IMR-90 (cell line): Measurements from ENCODE around the gene ITPR3. TPM values are rescaled to one million over a fixed set of nuclear protein-coding genes. Genes with fewer than 3 reads are reported as not detected.

Experiments used
- ATAC-seq: fragments of 200-7000 bp; cut with Tn5 transposase; 2 replicates; pipeline ENCODE4 v1.9.1; 2020; ENCODE audit warnings: low read depth, mild to moderate bottlenecking, moderate library complexity
- BruUV-seq: library from RNA; stranded (reverse); fragments of 400-500 nt; replicated peaks from 2 replicates; lab custom pipeline; 2021; lab: Mats Ljungman, UMichigan
- CTCF ChIA-PET: fragments of 300-600 bp; formaldehyde crosslinking; extraction: SDS; loops from one replicate; lab custom pipeline; 2021; ENCODE audit warnings: antibody characterized with exemption; lab: Yijun Ruan, JAX
- POLR2A ChIA-PET: fragments of 300-600 bp; sonication (Branson Sonifier 250); formaldehyde crosslinking; loops from one replicate; lab custom pipeline; 2022; ENCODE audit warnings: antibody characterized with exemption; ENCODE audit not compliant: unreplicated experiment; lab: Charles Lee
- DNase-seq: peaks from one replicate; pipeline ENCODE4 v3.0.0; 2013
- H2AFZ ChIP-seq: replicated peaks from 2 replicates; pipeline ENCODE3; 2013; ENCODE audit warnings: low read length, mild to moderate bottlenecking; ENCODE audit not compliant: poor library complexity
- H2AK5ac ChIP-seq: 2 replicates; pipeline ENCODE4 v1.6.1; 2013; ENCODE audit warnings: low read depth, low read length, inconsistent platforms
- H2AK9ac ChIP-seq: replicated peaks from 2 replicates; pipeline ENCODE3; 2013; ENCODE audit warnings: mild to moderate bottlenecking, low read depth, low read length, moderate library complexity; ENCODE audit not compliant: poor library complexity
- H2BK120ac ChIP-seq: 2 replicates; pipeline ENCODE4 v1.6.1; 2013; ENCODE audit warnings: low read depth, low read length, inconsistent platforms
- H2BK15ac ChIP-seq: 3 replicates; pipeline ENCODE4 v1.6.1; 2013; ENCODE audit warnings: low read depth, low read length, inconsistent platforms
- H2BK20ac ChIP-seq: 2 replicates; pipeline ENCODE4 v1.6.1; 2013; ENCODE audit warnings: low read depth, mild to moderate bottlenecking, inconsistent platforms, low read length, moderate library complexity
- H2BK5ac ChIP-seq: 2 replicates; pipeline ENCODE4 v1.6.1; 2013; ENCODE audit warnings: mild to moderate bottlenecking, low read depth, low read length, inconsistent platforms; ENCODE audit not compliant: poor library complexity, severe bottlenecking
- H3K14ac ChIP-seq: replicated peaks from 2 replicates; pipeline ENCODE4 v1.6.1; 2013; ENCODE audit warnings: low read depth, low read length, inconsistent platforms
- H3K18ac ChIP-seq: 2 replicates; pipeline ENCODE4 v1.6.1; 2013; ENCODE audit warnings: low read depth, low read length, control low read depth
- H3K23ac ChIP-seq: 2 replicates; pipeline ENCODE4 v1.6.1; 2013; ENCODE audit warnings: low read depth, low read length, inconsistent platforms
- H3K27ac ChIP-seq: 2 replicates; pipeline ENCODE4 v1.5.1; 2013; ENCODE audit warnings: mild to moderate bottlenecking, control low read depth, low read length; ENCODE audit not compliant: insufficient read depth
- H3K27me3 ChIP-seq: 2 replicates; pipeline ENCODE4 v1.6.1; 2013; ENCODE audit warnings: low read length; ENCODE audit not compliant: control insufficient read depth, insufficient read depth
- H3K36me3 ChIP-seq: 2 replicates; pipeline ENCODE4 v1.6.1; 2013; ENCODE audit warnings: low read length, mixed read lengths; ENCODE audit not compliant: control insufficient read depth, insufficient read depth
- H3K4ac ChIP-seq: 2 replicates; pipeline ENCODE4 v1.6.1; 2013; ENCODE audit warnings: low read depth, low read length, inconsistent platforms
- H3K4me1 ChIP-seq: 2 replicates; pipeline ENCODE4 v1.6.1; 2013; ENCODE audit warnings: low read length, mixed read lengths; ENCODE audit not compliant: control insufficient read depth, insufficient read depth
- H3K4me2 ChIP-seq: 2 replicates; pipeline ENCODE4 v1.6.1; 2013; ENCODE audit warnings: low read depth, mild to moderate bottlenecking, control low read depth, low read length, moderate library complexity
- H3K4me3 ChIP-seq: 2 replicates; pipeline ENCODE4 v1.5.1; 2013; ENCODE audit warnings: low read depth, mild to moderate bottlenecking, control low read depth, low read length, moderate library complexity; ENCODE audit not compliant: insufficient read depth
- H3K56ac ChIP-seq: 2 replicates; pipeline ENCODE4 v1.6.1; 2013; ENCODE audit warnings: low read length, inconsistent platforms; ENCODE audit not compliant: insufficient read depth; ENCODE audit errors: extremely low read depth
- H3K79me1 ChIP-seq, 2 experiments: 2 replicates each; pipeline ENCODE4 v1.6.1; 2013; ENCODE audit warnings: low read length in 2 of 2, inconsistent platforms in 1 of 2, low read depth in 1 of 2
- H3K9ac ChIP-seq: 2 replicates; pipeline ENCODE4 v1.6.1; 2013; ENCODE audit warnings: low read depth, low read length, control low read depth
- H3K9me1 ChIP-seq: 2 replicates; pipeline ENCODE4 v1.6.1; 2013; ENCODE audit warnings: low read length, inconsistent platforms; ENCODE audit not compliant: insufficient read depth
- H3K9me3 ChIP-seq: 2 replicates; pipeline ENCODE4 v1.6.1; 2013; ENCODE audit warnings: low read length; ENCODE audit not compliant: control insufficient read depth, insufficient read depth
- H4K20me1 ChIP-seq: 2 replicates; pipeline ENCODE4 v1.6.1; 2013; ENCODE audit warnings: low read length, inconsistent platforms; ENCODE audit not compliant: insufficient read depth
- H4K5ac ChIP-seq: 2 replicates; pipeline ENCODE4 v1.6.1; 2013; ENCODE audit warnings: mild to moderate bottlenecking, low read depth, low read length, control low read depth
- H4K8ac ChIP-seq, 2 experiments: 2 replicates each; pipeline ENCODE4 v1.6.1; 2013; ENCODE audit warnings: low read depth in 2 of 2, low read length in 2 of 2, control low read depth in 1 of 2, inconsistent platforms in 1 of 2
- H4K91ac ChIP-seq: 2 replicates; pipeline ENCODE4 v1.6.1; 2013; ENCODE audit warnings: low read depth, low read length, inconsistent platforms; ENCODE audit not compliant: insufficient read depth
- BHLHE40 ChIP-seq: fragments of 150-350 bp; IDR thresholded peaks from 2 replicates; pipeline ENCODE4 v1.6.1; 2016; ENCODE audit warnings: mild to moderate bottlenecking, low read depth, low read length
- CEBPB ChIP-seq: IDR thresholded peaks from 2 replicates; pipeline ENCODE4 v1.6.1; 2012; ENCODE audit warnings: low read depth, low read length, improper control_type of control experiment
- NFE2L2 ChIP-seq: fragments of 150-350 bp; IDR thresholded peaks from 2 replicates; pipeline ENCODE4 v1.6.1; 2016; ENCODE audit warnings: low read depth, mild to moderate bottlenecking, low read length
- RAD21 ChIP-seq: IDR thresholded peaks from 2 replicates; pipeline ENCODE4 v1.6.1; 2012; ENCODE audit warnings: low read length, improper control_type of control experiment
- RFX5 ChIP-seq: IDR thresholded peaks from 2 replicates; pipeline ENCODE4 v1.8.0; 2012; ENCODE audit warnings: low read depth, mild to moderate bottlenecking, low read length, moderate library complexity
- SMC3 ChIP-seq: fragments of 150-350 bp; IDR thresholded peaks from 2 replicates; pipeline ENCODE4 v1.6.1; 2016; ENCODE audit warnings: low read depth, mild to moderate bottlenecking, antibody characterized with exemption, low read length, moderate library complexity
- WGBS, 2 experiments: methylation state at CpG; one replicate each; pipeline versions ENCODE4 v1.1.5 to v1.1.7; 2013; ENCODE audit warnings: missing lambda C conversion rate in 2 of 2; ENCODE audit not compliant: insufficient read length in 1 of 2; ENCODE audit errors: extremely low coverage in 2 of 2; 5-methylcytosine and 5-hydroxymethylcytosine counted together
- dilution Hi-C: fragments of 300-500 bp; cut with HindIII; formaldehyde crosslinking; loops from one replicate; pipeline ENCODE4 v1.14.3; 2018; ENCODE audit warnings: low sequenced_read_pairs; ENCODE audit not compliant: unreplicated experiment
- in situ Hi-C: fragments of 300-500 bp; cut with MboI; formaldehyde crosslinking; loops from 3 replicates; pipeline ENCODE4 v1.14.3; 2019; ENCODE audit warnings: low sequenced_read_pairs, inconsistent platforms, mixed read lengths
- intact Hi-C: fragments of 100-400 bp; cut with micrococcal nuclease; formaldehyde crosslinking; loops from 2 replicates; pipeline ENCODE4 v1.10.0; 2022
- polyA plus RNA-seq, 3 experiments: library from polyadenylated mRNA; depleted of rRNA; stranded (reverse); fragments of >200 nt; gene quantifications; 2 replicates each; pipeline ENCODE4 v1.2.3, GENCODE V29; 2012; ENCODE audit warnings: low replicate concordance in 1 of 3
- total RNA-seq: library from RNA; depleted of rRNA; stranded (reverse); fragments of >200 nt; gene quantifications from 2 replicates; pipeline ENCODE4 v1.2.3, GENCODE V29; 2012
- TF ChIP-seq, protein P1 (sequence below): fragments of 150-350 bp; IDR thresholded peaks from 2 replicates; pipeline ENCODE4 v1.6.1; 2016; ENCODE audit warnings: low read depth, mild to moderate bottlenecking, low read length, moderate library complexity, borderline replicate concordance

ITPR3 gene
- total and polyA plus RNA-seq, 2 of the 4 experiments (the other 2 are of a cell fraction): 1.6 to 3.7 TPM

- POLR2A ChIA-PET: no interaction called here
- Histone ChIP-seq H3K9me1 (peaks cover 10% of the 10 kb centered on the region), H3K9ac (peak overlapping the region; percentile 39; the same call in 1 of the 2 replicates), H2AK5ac (peak overlapping the region; percentile 57; the same call in 1 of the 2 replicates), H2BK20ac (peak overlapping the region; percentile 20; the same call in 1 of the 2 replicates), H3K18ac (peak overlapping the region; percentile 30; the same call in 1 of the 2 replicates), H4K5ac (peak overlapping the region; percentile 42), H3K56ac (no peak overlapping the region), H3K36me3 (no peaks in the 10 kb centered on the region), H4K8ac (peak overlapping the region; percentile 1 to 96; a peak in 2 of 4 replicates), H3K27me3 (peaks cover 6% of the 10 kb centered on the region; the same call in 1 of the 2 replicates), H2AFZ (peak overlapping the region; percentile 64), H3K14ac (0 out of 2 replicates have a peak overlapping the region, but pooled peaks have one; percentile 94), H2BK5ac (peak overlapping the region; percentile 18), H3K4me1 (peaks cover 22% of the 10 kb centered on the region), H3K4ac (peak overlapping the region; percentile 78), H2BK15ac (0 out of 3 replicates have a peak overlapping the region, but pooled peaks have one; percentile 25), H2BK120ac (peak overlapping the region; percentile 96), H3K79me1 (no peaks in the 10 kb centered on the region; a peak in 1 of 4 replicates), H2AK9ac (peak overlapping the region; percentile 16), H3K4me2 (no peak overlapping the region), H4K20me1 (no peaks in the 10 kb centered on the region; the same call in 1 of the 2 replicates), H3K9me3 (no peaks in the 10 kb centered on the region), H4K91ac (peak overlapping the region; percentile 50), H3K27ac (peak overlapping the region; percentile 10; the same call in 1 of the 2 replicates), H3K4me3 (no peak overlapping the region), H3K23ac (no peak overlapping the region)
- dilution Hi-C loops: no loop called here
- CTCF ChIA-PET: interaction anchor here (0.9 to 5.0 kb wide), 6 partner anchors 16 to 410 kb away, joined by 3 to 29 read pairs (median 7); no protein-coding TSS in a partner anchor
- no peak for ATAC-seq
- WGBS, 2 experiments: 100% methylated on average over 1 of the region's 13 CpGs; no CpG with 5 or more reads in 1 of the 2 experiments
- DNase-seq: no peak
- in situ Hi-C loops: no loop called here
- BruUV-seq: no TSS peak
- intact Hi-C loops: loop anchor here (1.0 to 2.0 kb wide), 4 partner anchors 17 to 409 kb away; no protein-coding TSS in a partner anchor
- no peak for TF ChIP-seq NFE2L2
- no peak for TF ChIP-seq SMC3
- TF ChIP-seq CEBPB: no peak
- TF ChIP-seq RFX5: no peak
- no peak for TF ChIP-seq BHLHE40
- no peak for TF ChIP-seq RAD21
- TF ChIP-seq, protein P1, sequence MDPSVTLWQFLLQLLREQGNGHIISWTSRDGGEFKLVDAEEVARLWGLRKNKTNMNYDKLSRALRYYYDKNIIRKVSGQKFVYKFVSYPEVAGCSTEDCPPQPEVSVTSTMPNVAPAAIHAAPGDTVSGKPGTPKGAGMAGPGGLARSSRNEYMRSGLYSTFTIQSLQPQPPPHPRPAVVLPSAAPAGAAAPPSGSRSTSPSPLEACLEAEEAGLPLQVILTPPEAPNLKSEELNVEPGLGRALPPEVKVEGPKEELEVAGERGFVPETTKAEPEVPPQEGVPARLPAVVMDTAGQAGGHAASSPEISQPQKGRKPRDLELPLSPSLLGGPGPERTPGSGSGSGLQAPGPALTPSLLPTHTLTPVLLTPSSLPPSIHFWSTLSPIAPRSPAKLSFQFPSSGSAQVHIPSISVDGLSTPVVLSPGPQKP: no peak
Measured at GRCh38 chr6:33744895-33745546, 123.9 kb downstream of the ITPR3 start.
